Mesenchymal stem cell (in vitro differentiated cells and primary cell): ENCODE data around the gene SAMD7.

ENCODE experiments used
- DNase-seq: peaks from one replicate; pipeline ENCODE4 v3.0.0-alpha.2; 2013
- H2AFZ ChIP-seq: one replicate; pipeline ENCODE4 v1.6.1; 2013; ENCODE audit warnings: low read depth, mild to moderate bottlenecking, control low read depth, inconsistent platforms, low read length, moderate library complexity
- H2AK5ac ChIP-seq: 2 replicates; pipeline ENCODE4 v1.6.1; 2013; ENCODE audit warnings: low read length, moderate library complexity, mild to moderate bottlenecking, inconsistent platforms; ENCODE audit not compliant: severe bottlenecking
- H2BK120ac ChIP-seq: one replicate; pipeline ENCODE4 v1.6.1; 2013; ENCODE audit warnings: low read depth, mild to moderate bottlenecking, inconsistent platforms, low read length, moderate library complexity
- H2BK12ac ChIP-seq, 2 experiments: one replicate each; pipeline ENCODE4 v1.6.1; 2013; ENCODE audit warnings: inconsistent platforms in 2 of 2, low read length in 2 of 2, mild to moderate bottlenecking in 2 of 2, moderate library complexity in 2 of 2, control low read depth in 1 of 2
- H2BK15ac ChIP-seq: one replicate; pipeline ENCODE4 v1.6.1; 2013; ENCODE audit warnings: mild to moderate bottlenecking, low read depth, inconsistent platforms; ENCODE audit not compliant: poor library complexity, severe bottlenecking
- H2BK5ac ChIP-seq: 2 replicates; pipeline ENCODE4 v1.6.1; 2013; ENCODE audit warnings: low read depth, mild to moderate bottlenecking, low read length, control low read depth, inconsistent platforms; ENCODE audit not compliant: poor library complexity, severe bottlenecking
- H3K14ac ChIP-seq, 2 experiments: one replicate each; pipeline ENCODE4 v1.6.1; 2013; ENCODE audit warnings: inconsistent platforms in 2 of 2, low read length in 2 of 2, control low read depth in 1 of 2, mild to moderate bottlenecking in 1 of 2, moderate library complexity in 1 of 2
- H3K18ac ChIP-seq, 2 experiments: one replicate each; pipeline ENCODE4 v1.6.1; 2013; ENCODE audit warnings: inconsistent platforms in 2 of 2, low read length in 2 of 2, control low read depth in 1 of 2, low read depth in 1 of 2, mild to moderate bottlenecking in 1 of 2
- H3K23ac ChIP-seq, 2 experiments: one replicate each; pipeline ENCODE4 v1.6.1; 2013; ENCODE audit warnings: inconsistent platforms in 2 of 2, low read length in 2 of 2, mild to moderate bottlenecking in 2 of 2, moderate library complexity in 2 of 2, control low read depth in 1 of 2
- H3K27ac ChIP-seq: 2 replicates; pipeline ENCODE4 v1.5.1; 2013; ENCODE audit warnings: mild to moderate bottlenecking, moderate library complexity, low read length, control low read depth, inconsistent platforms; ENCODE audit not compliant: poor library complexity, severe bottlenecking
- H3K27me3 ChIP-seq, 2 experiments: 2 replicates each; pipeline versions ENCODE4 v1.6.1 to v1.7.0; 2013; ENCODE audit warnings: low read length in 2 of 2, mild to moderate bottlenecking in 2 of 2, moderate library complexity in 2 of 2, control low read depth in 1 of 2, inconsistent platforms in 1 of 2; ENCODE audit not compliant: control insufficient read depth in 1 of 2, insufficient read depth in 1 of 2
- H3K36me3 ChIP-seq, 2 experiments: 2 replicates each; pipeline versions ENCODE4 v1.6.1 to v1.7.0; 2013; ENCODE audit warnings: low read length in 2 of 2, control low read depth in 1 of 2, inconsistent platforms in 1 of 2, low read depth in 1 of 2, mild to moderate bottlenecking in 1 of 2; ENCODE audit not compliant: insufficient read depth in 2 of 2, control insufficient read depth in 1 of 2
- H3K4ac ChIP-seq, 2 experiments: one replicate each; pipeline ENCODE4 v1.6.1; 2013; ENCODE audit warnings: inconsistent platforms in 2 of 2, low read length in 2 of 2, mild to moderate bottlenecking in 2 of 2, moderate library complexity in 2 of 2, control low read depth in 1 of 2, low read depth in 1 of 2
- H3K4me1 ChIP-seq: 2 replicates; pipeline ENCODE4 v1.6.1; 2013; ENCODE audit warnings: low read depth, low read length, control low read depth; ENCODE audit not compliant: control insufficient read depth, insufficient read depth
- H3K4me2 ChIP-seq: 2 replicates; pipeline ENCODE4 v1.6.1; 2013; ENCODE audit warnings: low read length, mild to moderate bottlenecking, inconsistent platforms; ENCODE audit not compliant: poor library complexity, severe bottlenecking
- H3K4me3 ChIP-seq, 2 experiments: 2 replicates each; pipeline versions ENCODE4 v1.5.1 to v1.7.0; 2013; ENCODE audit warnings: low read length in 2 of 2, mild to moderate bottlenecking in 2 of 2, control low read depth in 1 of 2, low read depth in 1 of 2; ENCODE audit not compliant: insufficient read depth in 1 of 2
- H3K79me1 ChIP-seq: replicated peaks from 2 replicates; pipeline ENCODE4 v1.6.1; 2013; ENCODE audit warnings: mild to moderate bottlenecking, control low read depth, low read length, inconsistent platforms; ENCODE audit not compliant: poor library complexity, severe bottlenecking
- H3K9ac ChIP-seq: 2 replicates; pipeline ENCODE4 v1.7.0; 2013; ENCODE audit warnings: mild to moderate bottlenecking, low read length, moderate library complexity
- H3K9me3 ChIP-seq: 2 replicates; pipeline ENCODE4 v1.7.0; 2013; ENCODE audit warnings: mild to moderate bottlenecking, low read length; ENCODE audit not compliant: control insufficient read depth
- H4K8ac ChIP-seq: one replicate; pipeline ENCODE4 v1.6.1; 2013; ENCODE audit warnings: inconsistent platforms, mild to moderate bottlenecking, low read length, moderate library complexity
- H4K91ac ChIP-seq: one replicate; pipeline ENCODE4 v1.6.1; 2013; ENCODE audit warnings: mild to moderate bottlenecking, low read length, inconsistent platforms
- WGBS: methylation state at CpG from one replicate; pipeline ENCODE4 v1.1.7; 2013; ENCODE audit warnings: mixed read lengths; 5-methylcytosine and 5-hydroxymethylcytosine counted together

Gene SAMD7

GRCh38 chr3:169886671-169887070 lies 24.7 kb upstream of the SAMD7 start:
- Histone ChIP-seq H4K91ac (no peak overlapping the region), H2BK12ac (no peak overlapping the region), H3K4me3 (no peak overlapping the region), H3K27ac (no peak overlapping the region), H2AFZ (no peak overlapping the region), H3K4me2 (no peak overlapping the region), H3K4ac (no peak overlapping the region), H2BK5ac (peak overlapping the region; percentile 31), H3K4me1 (no peaks in the 10 kb centered on the region), H3K14ac (no peak overlapping the region), H2BK15ac (no peak overlapping the region), H3K9ac (no peak overlapping the region), H4K8ac (no peak overlapping the region), H3K27me3 (no peaks in the 10 kb centered on the region), H2AK5ac (no peak overlapping the region), H3K9me3 (no peaks in the 10 kb centered on the region), H3K23ac (no peak overlapping the region), H3K36me3 (no peaks in the 10 kb centered on the region), H3K79me1 (no peaks in the 10 kb centered on the region), H2BK120ac (no peak overlapping the region), H3K18ac (no peak overlapping the region)
- DNase-seq = no peak
- WGBS = 79% methylated on average over 5 of the region's 5 CpGs

- H3K79me1 ChIP-seq = no peaks in the 10 kb centered on the region
- H3K4me1 ChIP-seq = no peaks in the 10 kb centered on the region
- no peak overlapping the region for H3K23ac ChIP-seq
- H4K91ac ChIP-seq = no peak overlapping the region
- H3K27me3 ChIP-seq = no peaks in the 10 kb centered on the region
- H3K9me3 ChIP-seq = no peaks in the 10 kb centered on the region
- no peak overlapping the region for H3K4me3 ChIP-seq
- WGBS = 88% methylated on average over 7 of the region's 7 CpGs
- no peak overlapping the region for H2AK5ac ChIP-seq
- H2BK12ac ChIP-seq = no peak overlapping the region
- no peak overlapping the region for H2AFZ ChIP-seq
- no peak overlapping the region for H3K4ac ChIP-seq
- H3K27ac ChIP-seq = no peak overlapping the region
- no peak overlapping the region for H4K8ac ChIP-seq
- H3K4me2 ChIP-seq = no peak overlapping the region
- H3K18ac ChIP-seq = no peak overlapping the region
- no peak for DNase-seq
- no peak overlapping the region for H2BK5ac ChIP-seq
- no peak overlapping the region for H2BK15ac ChIP-seq
- H3K9ac ChIP-seq = no peak overlapping the region
- H3K36me3 ChIP-seq = no peaks in the 10 kb centered on the region
- no peak overlapping the region for H2BK120ac ChIP-seq
- H3K14ac ChIP-seq = no peak overlapping the region
These were observed 19.5 kb upstream of the SAMD7 start for GRCh38 chr3:169891886-169892285.

GRCh38 chr3:169894110-169894509 lies 17.3 kb upstream of the SAMD7 start:
- H3K79me1 ChIP-seq = no peaks in the 10 kb centered on the region
- no peak overlapping the region for H2AK5ac ChIP-seq
- H3K4me3 ChIP-seq = no peak overlapping the region
- no peak overlapping the region for H4K8ac ChIP-seq
- H2BK12ac ChIP-seq = no peak overlapping the region
- WGBS = 87% methylated on average over 6 of the region's 7 CpGs
- H3K4ac ChIP-seq = no peak overlapping the region
- H3K9me3 ChIP-seq = peaks cover 3% of the 10 kb centered on the region
- H3K27ac ChIP-seq = no peak overlapping the region
- no peak overlapping the region for H3K14ac ChIP-seq
- no peak overlapping the region for H2BK120ac ChIP-seq
- H3K9ac ChIP-seq = no peak overlapping the region
- no peak overlapping the region for H3K4me2 ChIP-seq
- no peak overlapping the region for H4K91ac ChIP-seq
- no peaks in the 10 kb centered on the region for H3K27me3 ChIP-seq
- H3K18ac ChIP-seq = no peak overlapping the region
- no peak overlapping the region for H2BK5ac ChIP-seq
- H3K23ac ChIP-seq = no peak overlapping the region
- no peak for DNase-seq
- no peak overlapping the region for H2BK15ac ChIP-seq
- no peak overlapping the region for H2AFZ ChIP-seq
- no peaks in the 10 kb centered on the region for H3K4me1 ChIP-seq
- H3K36me3 ChIP-seq = no peaks in the 10 kb centered on the region

GRCh38 chr3:169895072-169895471 lies 16.3 kb upstream of the SAMD7 start:
- Histone ChIP-seq H3K18ac (no peak overlapping the region), H2BK5ac (no peak overlapping the region), H2AK5ac (no peak overlapping the region), H3K23ac (no peak overlapping the region), H3K27me3 (no peaks in the 10 kb centered on the region), H4K8ac (no peak overlapping the region), H3K9me3 (peaks cover 12% of the 10 kb centered on the region), H2AFZ (no peak overlapping the region), H3K9ac (no peak overlapping the region), H3K4me3 (no peak overlapping the region), H4K91ac (no peak overlapping the region), H3K14ac (no peak overlapping the region), H3K4me1 (no peaks in the 10 kb centered on the region), H3K4me2 (no peak overlapping the region), H3K79me1 (no peaks in the 10 kb centered on the region), H3K27ac (no peak overlapping the region), H2BK120ac (no peak overlapping the region), H3K36me3 (no peaks in the 10 kb centered on the region), H2BK15ac (no peak overlapping the region), H3K4ac (no peak overlapping the region), H2BK12ac (no peak overlapping the region)
- WGBS = 79% methylated on average over 6 of the region's 6 CpGs
- DNase-seq = no peak
